ENCODE data around the gene ASTN2. TPM values are rescaled to one million over a fixed set of nuclear protein-coding genes. Genes with fewer than 3 reads are reported as not detected.

ASTN2 gene
- total and polyA plus RNA-seq, 9 of the 15 experiments (the other 6 are each of a cell fraction or from before 2014, with no cell fraction given): 0.56 to 3.5 (median 1.9) TPM

- Histone ChIP-seq H3K27ac (ENCODE audit: extremely low read depth, low read depth, low read length) (no peak overlapping the region), H3K9ac (ENCODE audit: insufficient read depth in 1 of 2, low read depth in 2 of 2, low read length in 2 of 2) (no peak overlapping the region), H3K4me3 (no peak overlapping the region), H4K20me1 (replicated peaks; ENCODE audit: control insufficient read depth, insufficient read depth, low read length) (no peaks in the 10 kb centered on the region), H3K79me2 (ENCODE audit: control insufficient read depth, insufficient read depth, low read length) (no peaks in the 10 kb centered on the region), H2AFZ (ENCODE audit: low read depth, low read length) (no peak overlapping the region), H3K9me1 (ENCODE audit: control insufficient read depth, insufficient read depth, low read length) (no peaks in the 10 kb centered on the region), H3K4me1 (replicated peaks in 1 of 2; ENCODE audit: control insufficient read depth in 2 of 2, insufficient read depth in 2 of 2, low read length in 2 of 2) (no peaks in the 10 kb centered on the region), H3K9me3 (replicated peaks; ENCODE audit: control insufficient read depth, insufficient read depth, low read depth, low read length) (no peaks in the 10 kb centered on the region), H3K27me3 (ENCODE audit: control insufficient read depth in 2 of 2, insufficient read depth in 2 of 2, low read length in 2 of 2) (no peaks in the 10 kb centered on the region), H3K36me3 (ENCODE audit: control insufficient read depth, insufficient read depth, low read length) (no peaks in the 10 kb centered on the region), H3K4me2 (ENCODE audit: insufficient read depth, low read length) (no peak overlapping the region)
- no peak for FAIRE-seq
- DNase-seq (ENCODE audit: extremely low read depth in 1 of 4, low spot score in 3 of 4): no peak
- intact Hi-C loops (cut with micrococcal nuclease) (no loop called here), in situ Hi-C loops (cut with MboI) (no loop called here)
- ChIA-PET POLR2A (no interaction called here), CTCF (ENCODE audit: low intra/inter-chr PET ratio) (no interaction called here)
- ATAC-seq: no peak
- BruUV-seq (replicated peaks): no TSS peak
- 3% methylated on average over 7 of the region's 7 CpGs for WGBS (ENCODE audit: insufficient coverage, low coverage, missing lambda C conversion rate)
- TF ChIP-seq NFYB (IDR thresholded peaks at IDR 0.05; ENCODE audit: extremely low read depth, insufficient read length): no peak
- TF ChIP-seq HOMEZ (CRISPR knock-in tag; IDR thresholded peaks at IDR 0.05): no peak
- TF ChIP-seq ZFX (CRISPR knock-in tag; IDR thresholded peaks at IDR 0.05): no peak
- no peak for TF ChIP-seq DIDO1 (tag; IDR thresholded peaks at IDR 0.05; ENCODE audit: low read depth)
- TF ChIP-seq OTX1 (CRISPR knock-in tag; IDR thresholded peaks at IDR 0.05): no peak
- TF ChIP-seq RCOR1 (IDR thresholded peaks at IDR 0.05; ENCODE audit: borderline replicate concordance in 1 of 2, low read depth in 2 of 2, low read length in 2 of 2): no peak
- TF ChIP-seq IRF1 (CRISPR knock-in tag; IDR thresholded peaks at IDR 0.05; ENCODE audit: borderline replicate concordance): no peak
- no peak for TF ChIP-seq CBX2 (IDR thresholded peaks at IDR 0.05; ENCODE audit: insufficient read depth, low read length, poor library complexity, severe bottlenecking)
- TF ChIP-seq TCF7L2 (IDR thresholded peaks at IDR 0.05; ENCODE audit: low read depth, low read length): no peak
- TF ChIP-seq ARNT (IDR thresholded peaks at IDR 0.05): no peak
- TF ChIP-seq TEAD2 (tag; IDR thresholded peaks at IDR 0.05): no peak
- no peak for TF ChIP-seq ZNF644 (tag; IDR thresholded peaks at IDR 0.05; ENCODE audit: low read depth)
- TF ChIP-seq CHD2 (IDR thresholded peaks at IDR 0.05; ENCODE audit: low read depth, low read length): no peak
- no peak for TF ChIP-seq SMARCE1 (IDR thresholded peaks at IDR 0.05)
- TF ChIP-seq SMAD3 (CRISPR knock-in tag; conservative IDR thresholded peaks at IDR 0.05): no peak
These were observed 761.4 kb downstream of the ASTN2 start for GRCh38 chr9:116653348-116654058.

Measured in K562 (cell line).